Measurements from ENCODE around the gene UGT1A3.

- TF ChIP-seq, protein P1, sequence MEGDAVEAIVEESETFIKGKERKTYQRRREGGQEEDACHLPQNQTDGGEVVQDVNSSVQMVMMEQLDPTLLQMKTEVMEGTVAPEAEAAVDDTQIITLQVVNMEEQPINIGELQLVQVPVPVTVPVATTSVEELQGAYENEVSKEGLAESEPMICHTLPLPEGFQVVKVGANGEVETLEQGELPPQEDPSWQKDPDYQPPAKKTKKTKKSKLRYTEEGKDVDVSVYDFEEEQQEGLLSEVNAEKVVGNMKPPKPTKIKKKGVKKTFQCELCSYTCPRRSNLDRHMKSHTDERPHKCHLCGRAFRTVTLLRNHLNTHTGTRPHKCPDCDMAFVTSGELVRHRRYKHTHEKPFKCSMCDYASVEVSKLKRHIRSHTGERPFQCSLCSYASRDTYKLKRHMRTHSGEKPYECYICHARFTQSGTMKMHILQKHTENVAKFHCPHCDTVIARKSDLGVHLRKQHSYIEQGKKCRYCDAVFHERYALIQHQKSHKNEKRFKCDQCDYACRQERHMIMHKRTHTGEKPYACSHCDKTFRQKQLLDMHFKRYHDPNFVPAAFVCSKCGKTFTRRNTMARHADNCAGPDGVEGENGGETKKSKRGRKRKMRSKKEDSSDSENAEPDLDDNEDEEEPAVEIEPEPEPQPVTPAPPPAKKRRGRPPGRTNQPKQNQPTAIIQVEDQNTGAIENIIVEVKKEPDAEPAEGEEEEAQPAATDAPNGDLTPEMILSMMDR (IDR thresholded peaks at IDR 0.05) = no peak
- TF ChIP-seq POLR2A (IDR thresholded peaks at IDR 0.05) = no peak
Measured at GRCh38 chr2:233816334-233816733, 87.5 kb downstream of the UGT1A3 start.

Measured in heart left ventricle (tissue), 13 donors.